Measurements from ENCODE around the gene SIK2. TPM values are rescaled to one million over a fixed set of nuclear protein-coding genes. Genes with fewer than 3 reads are reported as not detected.

SIK2 gene
- total RNA-seq, 1 experiment from 2014 or later: 13.0 TPM

GRCh38 chr11:111601979-111602864 lies at the start of gene SIK2 (continued):
- TF ChIP-seq ZBTB33 (IDR thresholded peaks at IDR 0.05; ENCODE audit: extremely low read depth, insufficient replicate concordance, low read length): no peak
- peak; percentile 73 for TF ChIP-seq MAX (IDR thresholded peaks at IDR 0.05)

DNA sequence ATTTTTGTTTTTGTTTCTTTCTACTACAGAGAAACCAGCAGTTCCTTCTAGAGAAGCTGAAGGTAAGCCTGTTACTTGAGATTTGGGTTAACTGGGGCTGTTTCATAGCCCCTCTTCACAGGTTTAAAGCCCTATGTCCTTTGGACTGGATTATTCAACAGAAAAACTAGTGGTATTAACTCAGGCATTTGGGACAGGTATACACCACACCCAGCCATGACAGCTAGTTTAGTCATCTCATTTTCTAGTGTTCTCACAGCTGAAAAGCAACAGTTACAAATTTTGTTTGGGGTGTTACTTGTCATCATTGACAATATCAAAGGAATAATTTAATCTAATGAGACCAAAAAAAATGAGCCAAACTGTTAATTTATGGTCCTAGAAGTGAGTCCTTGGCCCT lies 47.7 kb upstream of the SIK2 start:
- no peak for ATAC-seq
- Histone ChIP-seq H2AFZ (ENCODE audit: low read depth, low read length, poor library complexity, severe bottlenecking) (peak overlapping the region; percentile 75), H3K9ac (ENCODE audit: low read length) (no peak overlapping the region), H3K9me3 (ENCODE audit: control insufficient read depth in 1 of 2, insufficient read depth in 1 of 2, low read depth in 1 of 2, low read length in 2 of 2) (no peaks in the 10 kb centered on the region; a peak in 1 of 4 replicates), H3K36me3 (ENCODE audit: control insufficient read depth in 1 of 2, insufficient read depth in 2 of 2, low read length in 2 of 2) (no peaks in the 10 kb centered on the region), H3K27ac (ENCODE audit: low read depth, low read length) (no peak overlapping the region), H3K9me2 (ENCODE audit: insufficient read depth) (no peaks in the 10 kb centered on the region; the same call in 1 of the 2 replicates), H3K4me3 (replicated peaks in 1 of 2; ENCODE audit: low read depth in 1 of 2, low read length in 2 of 2) (no peak overlapping the region), H4K20me1 (ENCODE audit: insufficient read depth) (no peaks in the 10 kb centered on the region), H3K79me2 (ENCODE audit: insufficient read depth, low read length) (no peaks in the 10 kb centered on the region), H3K4me2 (ENCODE audit: low read length) (peak overlapping the region; percentile 39; the same call in 1 of the 2 replicates), H3K4me1 (ENCODE audit: control insufficient read depth in 1 of 2, insufficient read depth in 2 of 2, low read length in 2 of 2) (peaks cover 0 to 9% of the 10 kb centered on the region in 2 experiments; a peak in 2 of 4 replicates), H3K27me3 (ENCODE audit: insufficient read depth, low read length) (no peaks in the 10 kb centered on the region)
- BruUV-seq (replicated peaks): no TSS peak
- intact Hi-C loops (cut with micrococcal nuclease): no loop called here
- TF ChIP-seq JUND (IDR thresholded peaks at IDR 0.05): peak; percentile 32; the same call in 1 of the 2 replicates
- TF ChIP-seq FOSL1 (IDR thresholded peaks at IDR 0.05; ENCODE audit: low read depth): peak; percentile 53
- TF ChIP-seq SIN3A (IDR thresholded peaks at IDR 0.05; ENCODE audit: low read depth): no peak
- DNase-seq (ENCODE audit: low read depth, low spot score): no peak
- POLR2A ChIA-PET: no interaction called here
- CTCF ChIA-PET: no interaction called here
- RAD21 ChIA-PET (ENCODE audit: low non-redundant PET in 1 of 2, low total read pairs in 2 of 2, uncharacterized antibody in 2 of 2, unreplicated experiment in 2 of 2): no interaction called here

Measured in HCT116 (cell line).